ENCODE results near the gene FAM24B. TPM values are rescaled to one million over a fixed set of nuclear protein-coding genes. Genes with fewer than 3 reads are reported as not detected.

Gene FAM24B
- total RNA-seq, 1 donor from 2014 or later, result 2.6 TPM

DNA sequence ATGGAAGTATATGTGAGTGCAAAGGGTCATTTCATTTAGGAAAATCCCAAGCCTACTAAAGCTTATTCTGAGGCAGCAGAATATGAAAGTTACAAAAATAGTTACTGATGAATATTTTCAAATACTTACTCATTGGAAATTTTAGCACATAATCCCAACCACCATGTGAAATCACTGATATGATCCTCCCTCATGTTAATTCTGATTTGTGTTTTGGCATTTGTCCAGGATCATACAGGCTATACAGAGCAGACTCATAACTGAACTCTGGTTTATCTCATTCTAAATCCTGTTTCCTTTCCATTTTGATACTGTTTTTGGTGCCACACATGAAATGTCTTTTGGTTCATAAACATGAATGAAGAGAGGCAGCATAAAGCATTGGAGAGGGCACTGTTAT lies 3.4 kb upstream of the FAM24B start:
- Histone ChIP-seq H3K79me2 (ENCODE audit: insufficient read depth, low read length) (peaks cover 14% of the 10 kb centered on the region), H3K4me2 (ENCODE audit: low read length) (no peak overlapping the region), H3K36me3 (ENCODE audit: insufficient read depth, low read length) (no peaks in the 10 kb centered on the region), H3K27me3 (ENCODE audit: insufficient read depth, low read length) (no peaks in the 10 kb centered on the region), H3K4me3 (ENCODE audit: insufficient read depth, low read depth, low read length) (no peak overlapping the region), H3K9ac (ENCODE audit: low read length) (no peak overlapping the region), H4K20me1 (ENCODE audit: insufficient read depth, low read length) (no peaks in the 10 kb centered on the region), H3K27ac (ENCODE audit: low read depth, low read length) (no peak overlapping the region), H2AFZ (ENCODE audit: low read depth, low read length) (no peak overlapping the region), H3K4me1 (ENCODE audit: insufficient read depth, low read length) (peaks cover 7% of the 10 kb centered on the region), H3K9me3 (ENCODE audit: insufficient read depth, low read depth, low read length) (no peaks in the 10 kb centered on the region)
- peaks cover 7% of the 10 kb centered on the region for H3K27me3 Mint-ChIP-seq (ENCODE audit: low read depth, unreplicated experiment)
- no peak overlapping the region for H3K27ac Mint-ChIP-seq (ENCODE audit: unreplicated experiment)
- no peaks in the 10 kb centered on the region for H3K36me3 Mint-ChIP-seq (ENCODE audit: low read depth, unreplicated experiment)
- peaks cover 4% of the 10 kb centered on the region for H3K9me3 Mint-ChIP-seq (ENCODE audit: unreplicated experiment)
- TF ChIP-seq EZH2 (IDR thresholded peaks at IDR 0.05; ENCODE audit: insufficient read depth, low read length), result no peak
- TF ChIP-seq, protein P1, sequence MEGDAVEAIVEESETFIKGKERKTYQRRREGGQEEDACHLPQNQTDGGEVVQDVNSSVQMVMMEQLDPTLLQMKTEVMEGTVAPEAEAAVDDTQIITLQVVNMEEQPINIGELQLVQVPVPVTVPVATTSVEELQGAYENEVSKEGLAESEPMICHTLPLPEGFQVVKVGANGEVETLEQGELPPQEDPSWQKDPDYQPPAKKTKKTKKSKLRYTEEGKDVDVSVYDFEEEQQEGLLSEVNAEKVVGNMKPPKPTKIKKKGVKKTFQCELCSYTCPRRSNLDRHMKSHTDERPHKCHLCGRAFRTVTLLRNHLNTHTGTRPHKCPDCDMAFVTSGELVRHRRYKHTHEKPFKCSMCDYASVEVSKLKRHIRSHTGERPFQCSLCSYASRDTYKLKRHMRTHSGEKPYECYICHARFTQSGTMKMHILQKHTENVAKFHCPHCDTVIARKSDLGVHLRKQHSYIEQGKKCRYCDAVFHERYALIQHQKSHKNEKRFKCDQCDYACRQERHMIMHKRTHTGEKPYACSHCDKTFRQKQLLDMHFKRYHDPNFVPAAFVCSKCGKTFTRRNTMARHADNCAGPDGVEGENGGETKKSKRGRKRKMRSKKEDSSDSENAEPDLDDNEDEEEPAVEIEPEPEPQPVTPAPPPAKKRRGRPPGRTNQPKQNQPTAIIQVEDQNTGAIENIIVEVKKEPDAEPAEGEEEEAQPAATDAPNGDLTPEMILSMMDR (IDR thresholded peaks at IDR 0.05; ENCODE audit: insufficient read depth, low read depth, low read length), result no peak
- H3K4me1 Mint-ChIP-seq (ENCODE audit: low read depth, unreplicated experiment), result no peaks in the 10 kb centered on the region
- DNase-seq (ENCODE audit: low read depth), result no peak
- H3K4me3 Mint-ChIP-seq (ENCODE audit: unreplicated experiment), result no peak overlapping the region
- FAIRE-seq, result no peak

DNA sequence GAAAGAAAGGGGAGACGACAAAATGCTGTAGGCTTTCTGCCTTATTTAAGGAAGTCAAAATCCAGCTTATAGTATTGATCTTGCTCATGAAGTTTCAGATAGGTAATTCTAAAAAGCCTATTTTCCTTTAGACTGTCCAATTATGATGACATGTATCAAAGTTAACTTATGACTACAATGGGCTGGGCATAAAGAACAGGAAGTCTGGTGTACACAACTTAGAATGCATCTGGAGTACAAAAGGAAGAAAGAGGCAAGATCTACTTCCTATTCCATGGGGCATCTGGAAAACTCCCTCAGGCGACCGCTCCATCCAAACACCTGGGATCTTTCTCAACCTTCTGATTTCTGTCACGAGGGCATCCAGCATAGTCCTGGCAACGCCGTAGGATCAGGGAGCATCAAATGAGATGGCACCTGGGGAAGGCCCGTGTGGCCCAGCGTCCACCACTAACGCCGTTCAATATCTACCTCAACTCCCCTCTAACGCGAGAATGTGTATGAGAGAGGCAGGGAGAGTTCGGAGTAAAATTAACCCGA lies 512 bp downstream of the FAM24B start:
- no peak for DNase-seq (ENCODE audit: low read depth)
- TF ChIP-seq EZH2 (IDR thresholded peaks at IDR 0.05; ENCODE audit: insufficient read depth, low read length), result no peak
- TF ChIP-seq, protein P1 (IDR thresholded peaks at IDR 0.05; ENCODE audit: insufficient read depth, low read depth, low read length), result no peak
- Mint-ChIP-seq H3K27me3 (ENCODE audit: low read depth, unreplicated experiment) (peaks cover 7% of the 10 kb centered on the region), H3K27ac (ENCODE audit: unreplicated experiment) (no peak overlapping the region), H3K4me1 (ENCODE audit: low read depth, unreplicated experiment) (no peaks in the 10 kb centered on the region), H3K9me3 (ENCODE audit: unreplicated experiment) (peaks cover 4% of the 10 kb centered on the region), H3K36me3 (ENCODE audit: low read depth, unreplicated experiment) (no peaks in the 10 kb centered on the region), H3K4me3 (ENCODE audit: unreplicated experiment) (peak overlapping the region; percentile 87)
- Histone ChIP-seq H3K4me2 (ENCODE audit: low read length) (peak overlapping the region; percentile 88), H3K27me3 (ENCODE audit: insufficient read depth, low read length) (no peaks in the 10 kb centered on the region), H3K27ac (ENCODE audit: low read depth, low read length) (peak overlapping the region; percentile 59), H3K9ac (ENCODE audit: low read length) (peak overlapping the region; percentile 78), H3K9me3 (ENCODE audit: insufficient read depth, low read depth, low read length) (no peaks in the 10 kb centered on the region), H4K20me1 (ENCODE audit: insufficient read depth, low read length) (no peaks in the 10 kb centered on the region), H3K36me3 (ENCODE audit: insufficient read depth, low read length) (no peaks in the 10 kb centered on the region), H3K4me3 (ENCODE audit: insufficient read depth, low read depth, low read length) (peak overlapping the region; percentile 71), H2AFZ (ENCODE audit: low read depth, low read length) (peak overlapping the region; percentile 92), H3K79me2 (ENCODE audit: insufficient read depth, low read length) (peaks cover 47% of the 10 kb centered on the region), H3K4me1 (ENCODE audit: insufficient read depth, low read length) (peaks cover 7% of the 10 kb centered on the region)
- FAIRE-seq, result peak; percentile 49

DNA sequence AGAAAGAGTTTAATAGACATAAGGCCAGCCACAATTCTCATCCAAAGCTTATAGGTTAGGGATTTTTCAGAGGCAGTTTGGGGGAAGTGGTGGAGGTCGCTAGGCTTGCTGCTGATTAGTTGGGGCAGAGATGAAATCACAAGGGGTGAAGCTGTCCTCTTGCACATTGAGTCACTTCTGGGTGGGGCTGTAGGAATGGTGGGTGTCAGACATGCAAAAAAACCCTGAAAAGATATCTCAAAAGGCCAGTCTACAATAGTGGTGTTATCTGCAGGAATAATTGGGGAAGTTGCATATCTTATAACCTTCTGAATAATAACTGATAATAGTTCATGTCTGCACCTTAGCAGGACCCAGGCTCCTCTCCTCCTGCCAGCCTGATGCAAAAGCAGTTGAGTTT lies 2.1 kb downstream of the FAM24B start:
- Histone ChIP-seq H3K4me3 (ENCODE audit: insufficient read depth, low read depth, low read length) (no peak overlapping the region), H3K9ac (ENCODE audit: low read length) (no peak overlapping the region), H3K4me1 (ENCODE audit: insufficient read depth, low read length) (peaks cover 7% of the 10 kb centered on the region), H4K20me1 (ENCODE audit: insufficient read depth, low read length) (no peaks in the 10 kb centered on the region), H3K4me2 (ENCODE audit: low read length) (peak overlapping the region; percentile 11), H3K27me3 (ENCODE audit: insufficient read depth, low read length) (no peaks in the 10 kb centered on the region), H3K27ac (ENCODE audit: low read depth, low read length) (no peak overlapping the region), H3K79me2 (ENCODE audit: insufficient read depth, low read length) (peaks cover 57% of the 10 kb centered on the region), H2AFZ (ENCODE audit: low read depth, low read length) (no peak overlapping the region), H3K9me3 (ENCODE audit: insufficient read depth, low read depth, low read length) (no peaks in the 10 kb centered on the region), H3K36me3 (ENCODE audit: insufficient read depth, low read length) (no peaks in the 10 kb centered on the region)
- no peaks in the 10 kb centered on the region for H3K36me3 Mint-ChIP-seq (ENCODE audit: low read depth, unreplicated experiment)
- no peak for DNase-seq (ENCODE audit: low read depth)
- H3K27me3 Mint-ChIP-seq (ENCODE audit: low read depth, unreplicated experiment), result peaks cover 7% of the 10 kb centered on the region
- H3K9me3 Mint-ChIP-seq (ENCODE audit: unreplicated experiment), result peaks cover 4% of the 10 kb centered on the region
- TF ChIP-seq, protein P1 (IDR thresholded peaks at IDR 0.05; ENCODE audit: insufficient read depth, low read depth, low read length), result no peak
- no peak for TF ChIP-seq EZH2 (IDR thresholded peaks at IDR 0.05; ENCODE audit: insufficient read depth, low read length)
- no peak overlapping the region for H3K27ac Mint-ChIP-seq (ENCODE audit: unreplicated experiment)
- no peak overlapping the region for H3K4me3 Mint-ChIP-seq (ENCODE audit: unreplicated experiment)
- H3K4me1 Mint-ChIP-seq (ENCODE audit: low read depth, unreplicated experiment), result no peaks in the 10 kb centered on the region
- no peak for FAIRE-seq
